Measurements from ENCODE around the gene OR8B8. TPM values are rescaled to one million over a fixed set of nuclear protein-coding genes. Genes with fewer than 3 reads are reported as not detected.
"Not testable (repeated sequence)": the region's sequence is repeated elsewhere in the genome, so short reads cannot be mapped to it uniquely, and the experiment has no call there.

OR8B8 gene
- polyA plus RNA-seq, 1 experiment, result not detected

- Histone ChIP-seq H3K27ac (ENCODE audit: low read depth, low read length) (no peak within 1 kb of the TSS), H3K27me3 (ENCODE audit: control insufficient read depth, insufficient read depth, low read length) (no peaks in the 10 kb centered on the region), H3K4me3 (ENCODE audit: low read depth, low read length) (no peak within 1 kb of the TSS), H3K9me3 (ENCODE audit: control insufficient read depth, insufficient read depth, low read length) (no peaks in the 10 kb centered on the region)
- no peak for DNase-seq (ENCODE audit: low read depth, low spot score)
- ChIA-PET CTCF (interaction anchor here (0.9 kb wide), 1 partner anchor 224 kb away, joined by 3 read pairs; no protein-coding TSS in a partner anchor), POLR2A (no interaction called here)
- no peak for TF ChIP-seq CTCF (IDR thresholded peaks at IDR 0.05; ENCODE audit: low read depth, low read length)
These were observed 46.6 kb downstream of the OR8B8 start, which contains the start of gene OR8B3 for GRCh38 chr11:124398924-124399323. Gene OR8B3 (minus strand): TSS chr11:124399024. CDS start chr11:124397351, 1,673 bp downstream.

GRCh38 chr11:124396847-124397246 is 48.6 kb downstream of the OR8B8 start:
- H3K9me3 ChIP-seq (ENCODE audit: control insufficient read depth, insufficient read depth, low read length); H3K4me3 ChIP-seq (ENCODE audit: low read depth, low read length); CTCF ChIA-PET; H3K27ac ChIP-seq (ENCODE audit: low read depth, low read length); H3K27me3 ChIP-seq (ENCODE audit: control insufficient read depth, insufficient read depth, low read length); POLR2A ChIA-PET; DNase-seq (ENCODE audit: low read depth, low spot score): not testable (repeated sequence)

- Histone ChIP-seq H3K9me3 (ENCODE audit: control insufficient read depth, insufficient read depth, low read length) (no peaks in the 10 kb centered on the region), H3K4me3 (ENCODE audit: low read depth, low read length) (no peak overlapping the region), H3K27me3 (ENCODE audit: control insufficient read depth, insufficient read depth, low read length) (no peaks in the 10 kb centered on the region), H3K27ac (ENCODE audit: low read depth, low read length) (no peak overlapping the region)
- no peak for TF ChIP-seq CTCF (IDR thresholded peaks at IDR 0.05; ENCODE audit: low read depth, low read length)
- no peak for DNase-seq (ENCODE audit: low read depth, low spot score)
- ChIA-PET CTCF (interaction anchor here (0.9 to 1.0 kb wide), 2 partner anchors 8 to 192 kb away, joined by 3 read pairs; no protein-coding TSS in a partner anchor), POLR2A (no interaction called here)
These were observed 51.1 kb downstream of the OR8B8 start for GRCh38 chr11:124394408-124394807.

Other genes starting within 250 kb of the OR8B8 start
- gene OR8G1, start 204.6 kb downstream of the OR8B8 start, polyA plus RNA-seq (2011; rRNA removed), result not detected in 2 replicates
- not detected in 2 replicates for gene OR8G5, start 189.3 kb downstream of the OR8B8 start, polyA plus RNA-seq (2011; rRNA removed)
- gene OR8D1, start 131.7 kb downstream of the OR8B8 start, polyA plus RNA-seq (2011; rRNA removed), result not detected in 2 replicates
- gene OR8D2, start 125.5 kb downstream of the OR8B8 start, polyA plus RNA-seq (2011; rRNA removed), result not detected in 2 replicates
- not detected in 2 replicates for gene OR8B2, start 61.2 kb downstream of the OR8B8 start, polyA plus RNA-seq (2011; rRNA removed)
- gene OR8B3, start 46.7 kb downstream of the OR8B8 start, polyA plus RNA-seq (2011; rRNA removed), result not detected in 2 replicates
- gene OR8B4, start 20.8 kb downstream of the OR8B8 start, polyA plus RNA-seq (2011; rRNA removed), result not detected in 2 replicates
- gene OR8B12, start 98.0 kb upstream of the OR8B8 start, polyA plus RNA-seq (2011; rRNA removed), result not detected in 2 replicates
- gene OR8A1, start 124.3 kb upstream of the OR8B8 start, polyA plus RNA-seq (2011; rRNA removed), result not detected in 2 replicates
- not detected in 2 replicates for gene PANX3, start 165.7 kb upstream of the OR8B8 start, polyA plus RNA-seq (2011; rRNA removed)
- gene TBRG1, start 177.2 kb upstream of the OR8B8 start, polyA plus RNA-seq (2011; rRNA removed), result 30.9 and 31.4 TPM in 2 replicates
- gene SIAE, start 228.0 kb upstream of the OR8B8 start, polyA plus RNA-seq (2011; rRNA removed), result 33.5 and 37.9 TPM in 2 replicates
- 6.5 and 8.4 TPM in 2 replicates for gene SPA17, start 228.2 kb upstream of the OR8B8 start, polyA plus RNA-seq (2011; rRNA removed)